ENCODE results near the gene SEBOX. TPM values are rescaled to one million over a fixed set of nuclear protein-coding genes. Genes with fewer than 3 reads are reported as not detected.

Gene SEBOX
- total and polyA plus RNA-seq, 2 experiments from 2014 or later, result not detected

DNA sequence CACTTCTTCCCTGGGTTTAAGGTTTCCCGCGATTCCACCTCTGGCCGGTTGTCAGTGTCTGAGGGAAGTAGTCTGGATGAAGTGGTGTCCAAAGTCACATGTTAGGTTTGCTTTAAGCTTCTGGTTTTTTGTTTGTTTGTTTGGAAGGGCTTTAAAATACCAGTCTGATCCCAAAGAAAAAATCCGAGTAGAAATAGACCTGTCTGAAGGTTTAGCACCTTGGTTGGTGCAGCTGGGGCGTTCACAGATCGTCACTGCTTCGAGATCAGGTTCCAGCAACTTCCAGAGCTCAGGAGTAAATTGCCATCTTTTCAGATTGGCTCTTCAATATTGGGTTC is 45.4 kb downstream of the SEBOX start:
- H3K9me3 Mint-ChIP-seq, result no peaks in the 10 kb centered on the region; the same call in 2 of the 3 replicates
- Histone ChIP-seq H3K27me3 (ENCODE audit: insufficient read depth) (no peaks in the 10 kb centered on the region), H3F3A (replicated peaks; ENCODE audit: low read depth) (peaks cover 5% of the 10 kb centered on the region; the same call in 1 of the 2 replicates), H4K20me1 (replicated peaks; ENCODE audit: insufficient read depth) (peaks cover 45% of the 10 kb centered on the region), H3K36me3 (ENCODE audit: insufficient read depth) (no peaks in the 10 kb centered on the region), H2AFZ (no peak overlapping the region), H3K4me2 (peak overlapping the region; percentile 94), H3K4me3 (peak overlapping the region; percentile 80), H3K4me1 (ENCODE audit: insufficient read depth) (peaks cover 49% of the 10 kb centered on the region), H3K9me2 (ENCODE audit: insufficient read depth) (no peaks in the 10 kb centered on the region), H3K27ac (ENCODE audit: low read depth) (peak overlapping the region; percentile 70), H3K79me2 (replicated peaks; ENCODE audit: insufficient read depth) (peaks cover 55% of the 10 kb centered on the region)
- ATAC-seq (no peak), DNase-seq (ENCODE audit: low spot score) (no peak)
- peaks cover 47% of the 10 kb centered on the region for H3K4me1 Mint-ChIP-seq
- H3K36me3 Mint-ChIP-seq (ENCODE audit: low read depth), result peaks cover 29% of the 10 kb centered on the region
- peak overlapping the region; percentile 83 for H3K4me3 Mint-ChIP-seq
- TF ChIP-seq, protein P1, sequence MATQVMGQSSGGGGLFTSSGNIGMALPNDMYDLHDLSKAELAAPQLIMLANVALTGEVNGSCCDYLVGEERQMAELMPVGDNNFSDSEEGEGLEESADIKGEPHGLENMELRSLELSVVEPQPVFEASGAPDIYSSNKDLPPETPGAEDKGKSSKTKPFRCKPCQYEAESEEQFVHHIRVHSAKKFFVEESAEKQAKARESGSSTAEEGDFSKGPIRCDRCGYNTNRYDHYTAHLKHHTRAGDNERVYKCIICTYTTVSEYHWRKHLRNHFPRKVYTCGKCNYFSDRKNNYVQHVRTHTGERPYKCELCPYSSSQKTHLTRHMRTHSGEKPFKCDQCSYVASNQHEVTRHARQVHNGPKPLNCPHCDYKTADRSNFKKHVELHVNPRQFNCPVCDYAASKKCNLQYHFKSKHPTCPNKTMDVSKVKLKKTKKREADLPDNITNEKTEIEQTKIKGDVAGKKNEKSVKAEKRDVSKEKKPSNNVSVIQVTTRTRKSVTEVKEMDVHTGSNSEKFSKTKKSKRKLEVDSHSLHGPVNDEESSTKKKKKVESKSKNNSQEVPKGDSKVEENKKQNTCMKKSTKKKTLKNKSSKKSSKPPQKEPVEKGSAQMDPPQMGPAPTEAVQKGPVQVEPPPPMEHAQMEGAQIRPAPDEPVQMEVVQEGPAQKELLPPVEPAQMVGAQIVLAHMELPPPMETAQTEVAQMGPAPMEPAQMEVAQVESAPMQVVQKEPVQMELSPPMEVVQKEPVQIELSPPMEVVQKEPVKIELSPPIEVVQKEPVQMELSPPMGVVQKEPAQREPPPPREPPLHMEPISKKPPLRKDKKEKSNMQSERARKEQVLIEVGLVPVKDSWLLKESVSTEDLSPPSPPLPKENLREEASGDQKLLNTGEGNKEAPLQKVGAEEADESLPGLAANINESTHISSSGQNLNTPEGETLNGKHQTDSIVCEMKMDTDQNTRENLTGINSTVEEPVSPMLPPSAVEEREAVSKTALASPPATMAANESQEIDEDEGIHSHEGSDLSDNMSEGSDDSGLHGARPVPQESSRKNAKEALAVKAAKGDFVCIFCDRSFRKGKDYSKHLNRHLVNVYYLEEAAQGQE (IDR thresholded peaks at IDR 0.05; ENCODE audit: unreplicated experiment), result no peak
- TF ChIP-seq ZNF114 (CRISPR knock-in tag; IDR thresholded peaks at IDR 0.05), result no peak
- no peak for TF ChIP-seq POLR2AphosphoS5 (IDR thresholded peaks at IDR 0.05; ENCODE audit: low read depth)
- TF ChIP-seq, protein P2, sequence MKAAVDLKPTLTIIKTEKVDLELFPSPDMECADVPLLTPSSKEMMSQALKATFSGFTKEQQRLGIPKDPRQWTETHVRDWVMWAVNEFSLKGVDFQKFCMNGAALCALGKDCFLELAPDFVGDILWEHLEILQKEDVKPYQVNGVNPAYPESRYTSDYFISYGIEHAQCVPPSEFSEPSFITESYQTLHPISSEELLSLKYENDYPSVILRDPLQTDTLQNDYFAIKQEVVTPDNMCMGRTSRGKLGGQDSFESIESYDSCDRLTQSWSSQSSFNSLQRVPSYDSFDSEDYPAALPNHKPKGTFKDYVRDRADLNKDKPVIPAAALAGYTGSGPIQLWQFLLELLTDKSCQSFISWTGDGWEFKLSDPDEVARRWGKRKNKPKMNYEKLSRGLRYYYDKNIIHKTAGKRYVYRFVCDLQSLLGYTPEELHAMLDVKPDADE (IDR thresholded peaks at IDR 0.05), result no peak
- TF ChIP-seq STAT1 (IDR thresholded peaks at IDR 0.05; ENCODE audit: unreplicated experiment), result no peak
- no peak for TF ChIP-seq JUNB (IDR thresholded peaks at IDR 0.05; ENCODE audit: unreplicated experiment)
- TF ChIP-seq ZNF331 (CRISPR knock-in tag; IDR thresholded peaks at IDR 0.05; ENCODE audit: low read depth), result no peak
- TF ChIP-seq, protein P3, sequence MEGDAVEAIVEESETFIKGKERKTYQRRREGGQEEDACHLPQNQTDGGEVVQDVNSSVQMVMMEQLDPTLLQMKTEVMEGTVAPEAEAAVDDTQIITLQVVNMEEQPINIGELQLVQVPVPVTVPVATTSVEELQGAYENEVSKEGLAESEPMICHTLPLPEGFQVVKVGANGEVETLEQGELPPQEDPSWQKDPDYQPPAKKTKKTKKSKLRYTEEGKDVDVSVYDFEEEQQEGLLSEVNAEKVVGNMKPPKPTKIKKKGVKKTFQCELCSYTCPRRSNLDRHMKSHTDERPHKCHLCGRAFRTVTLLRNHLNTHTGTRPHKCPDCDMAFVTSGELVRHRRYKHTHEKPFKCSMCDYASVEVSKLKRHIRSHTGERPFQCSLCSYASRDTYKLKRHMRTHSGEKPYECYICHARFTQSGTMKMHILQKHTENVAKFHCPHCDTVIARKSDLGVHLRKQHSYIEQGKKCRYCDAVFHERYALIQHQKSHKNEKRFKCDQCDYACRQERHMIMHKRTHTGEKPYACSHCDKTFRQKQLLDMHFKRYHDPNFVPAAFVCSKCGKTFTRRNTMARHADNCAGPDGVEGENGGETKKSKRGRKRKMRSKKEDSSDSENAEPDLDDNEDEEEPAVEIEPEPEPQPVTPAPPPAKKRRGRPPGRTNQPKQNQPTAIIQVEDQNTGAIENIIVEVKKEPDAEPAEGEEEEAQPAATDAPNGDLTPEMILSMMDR (conservative IDR thresholded peaks at IDR 0.05; ENCODE audit: low read depth in 2 of 2), result no peak
- TF ChIP-seq NANOG (IDR thresholded peaks at IDR 0.05; ENCODE audit: borderline replicate concordance), result no peak
- TF ChIP-seq, protein P4, sequence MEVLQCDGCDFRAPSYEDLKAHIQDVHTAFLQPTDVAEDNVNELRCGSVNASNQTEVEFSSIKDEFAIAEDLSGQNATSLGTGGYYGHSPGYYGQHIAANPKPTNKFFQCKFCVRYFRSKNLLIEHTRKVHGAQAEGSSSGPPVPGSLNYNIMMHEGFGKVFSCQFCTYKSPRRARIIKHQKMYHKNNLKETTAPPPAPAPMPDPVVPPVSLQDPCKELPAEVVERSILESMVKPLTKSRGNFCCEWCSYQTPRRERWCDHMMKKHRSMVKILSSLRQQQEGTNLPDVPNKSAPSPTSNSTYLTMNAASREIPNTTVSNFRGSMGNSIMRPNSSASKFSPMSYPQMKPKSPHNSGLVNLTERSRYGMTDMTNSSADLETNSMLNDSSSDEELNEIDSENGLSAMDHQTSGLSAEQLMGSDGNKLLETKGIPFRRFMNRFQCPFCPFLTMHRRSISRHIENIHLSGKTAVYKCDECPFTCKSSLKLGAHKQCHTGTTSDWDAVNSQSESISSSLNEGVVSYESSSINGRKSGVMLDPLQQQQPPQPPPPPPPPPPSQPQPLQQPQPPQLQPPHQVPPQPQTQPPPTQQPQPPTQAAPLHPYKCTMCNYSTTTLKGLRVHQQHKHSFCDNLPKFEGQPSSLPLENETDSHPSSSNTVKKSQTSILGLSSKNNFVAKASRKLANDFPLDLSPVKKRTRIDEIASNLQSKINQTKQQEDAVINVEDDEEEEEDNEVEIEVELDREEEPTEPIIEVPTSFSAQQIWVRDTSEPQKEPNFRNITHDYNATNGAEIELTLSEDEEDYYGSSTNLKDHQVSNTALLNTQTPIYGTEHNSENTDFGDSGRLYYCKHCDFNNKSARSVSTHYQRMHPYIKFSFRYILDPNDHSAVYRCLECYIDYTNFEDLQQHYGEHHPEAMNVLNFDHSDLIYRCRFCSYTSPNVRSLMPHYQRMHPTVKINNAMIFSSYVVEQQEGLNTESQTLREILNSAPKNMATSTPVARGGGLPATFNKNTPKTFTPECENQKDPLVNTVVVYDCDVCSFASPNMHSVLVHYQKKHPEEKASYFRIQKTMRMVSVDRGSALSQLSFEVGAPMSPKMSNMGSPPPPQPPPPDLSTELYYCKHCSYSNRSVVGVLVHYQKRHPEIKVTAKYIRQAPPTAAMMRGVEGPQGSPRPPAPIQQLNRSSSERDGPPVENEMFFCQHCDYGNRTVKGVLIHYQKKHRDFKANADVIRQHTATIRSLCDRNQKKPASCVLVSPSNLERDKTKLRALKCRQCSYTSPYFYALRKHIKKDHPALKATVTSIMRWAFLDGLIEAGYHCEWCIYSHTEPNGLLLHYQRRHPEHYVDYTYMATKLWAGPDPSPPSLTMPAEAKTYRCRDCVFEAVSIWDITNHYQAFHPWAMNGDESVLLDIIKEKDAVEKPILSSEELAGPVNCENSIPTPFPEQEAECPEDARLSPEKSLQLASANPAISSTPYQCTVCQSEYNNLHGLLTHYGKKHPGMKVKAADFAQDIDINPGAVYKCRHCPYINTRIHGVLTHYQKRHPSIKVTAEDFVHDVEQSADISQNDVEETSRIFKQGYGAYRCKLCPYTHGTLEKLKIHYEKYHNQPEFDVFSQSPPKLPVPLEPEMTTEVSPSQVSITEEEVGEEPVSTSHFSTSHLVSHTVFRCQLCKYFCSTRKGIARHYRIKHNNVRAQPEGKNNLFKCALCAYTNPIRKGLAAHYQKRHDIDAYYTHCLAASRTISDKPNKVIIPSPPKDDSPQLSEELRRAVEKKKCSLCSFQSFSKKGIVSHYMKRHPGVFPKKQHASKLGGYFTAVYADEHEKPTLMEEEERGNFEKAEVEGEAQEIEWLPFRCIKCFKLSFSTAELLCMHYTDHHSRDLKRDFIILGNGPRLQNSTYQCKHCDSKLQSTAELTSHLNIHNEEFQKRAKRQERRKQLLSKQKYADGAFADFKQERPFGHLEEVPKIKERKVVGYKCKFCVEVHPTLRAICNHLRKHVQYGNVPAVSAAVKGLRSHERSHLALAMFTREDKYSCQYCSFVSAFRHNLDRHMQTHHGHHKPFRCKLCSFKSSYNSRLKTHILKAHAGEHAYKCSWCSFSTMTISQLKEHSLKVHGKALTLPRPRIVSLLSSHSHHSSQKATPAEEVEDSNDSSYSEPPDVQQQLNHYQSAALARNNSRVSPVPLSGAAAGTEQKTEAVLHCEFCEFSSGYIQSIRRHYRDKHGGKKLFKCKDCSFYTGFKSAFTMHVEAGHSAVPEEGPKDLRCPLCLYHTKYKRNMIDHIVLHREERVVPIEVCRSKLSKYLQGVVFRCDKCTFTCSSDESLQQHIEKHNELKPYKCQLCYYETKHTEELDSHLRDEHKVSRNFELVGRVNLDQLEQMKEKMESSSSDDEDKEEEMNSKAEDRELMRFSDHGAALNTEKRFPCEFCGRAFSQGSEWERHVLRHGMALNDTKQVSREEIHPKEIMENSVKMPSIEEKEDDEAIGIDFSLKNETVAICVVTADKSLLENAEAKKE (CRISPR knock-in tag; IDR thresholded peaks at IDR 0.05), result no peak
- TF ChIP-seq EZH2phosphoT487 (IDR thresholded peaks at IDR 0.05; ENCODE audit: unreplicated experiment), result no peak
- TF ChIP-seq CREB1 (CRISPR knock-in tag; IDR thresholded peaks at IDR 0.05; ENCODE audit: low read depth), result no peak
- no peak for TF ChIP-seq EZH2 (IDR thresholded peaks at IDR 0.05; ENCODE audit: low read depth, unreplicated experiment)
- H3K27ac Mint-ChIP-seq, result peak overlapping the region; percentile 95
- H3K27me3 Mint-ChIP-seq (ENCODE audit: insufficient read depth, low read depth, poor library complexity), result peaks cover 19% of the 10 kb centered on the region
